HG02970 (cell line): ENCODE results near the gene SLC17A2.

ENCODE experiments used
- ATAC-seq: cut with Tn5 transposase; IDR thresholded peaks from one replicate; pipeline ENCODE4 v1.9.1; 2021; ENCODE audit warnings: mild to moderate bottlenecking, moderate library complexity, moderate number of reproducible peaks; ENCODE audit not compliant: unreplicated experiment, low FRiP score

The SLC17A2 gene

GRCh38 chr6:25889877-25890853 is 40.3 kb downstream of the SLC17A2 start:
- no peak for ATAC-seq

GRCh38 chr6:25888626-25889025 is 41.9 kb downstream of the SLC17A2 start:
- no peak for ATAC-seq

- ATAC-seq = no peak
Observed at GRCh38 chr6:25886066-25886465, 44.4 kb downstream of the SLC17A2 start.

- ATAC-seq = no peak
Observed at GRCh38 chr6:25883991-25884390, 46.5 kb downstream of the SLC17A2 start.

- no peak for ATAC-seq
Observed at GRCh38 chr6:25883536-25883935, 47.0 kb downstream of the SLC17A2 start.

GRCh38 chr6:25882051-25882496 is 48.4 kb downstream of the SLC17A2 start:
- no peak for ATAC-seq

GRCh38 chr6:25880601-25881000 is 49.9 kb downstream of the SLC17A2 start:
- no peak for ATAC-seq

- no peak for ATAC-seq
Observed at GRCh38 chr6:25878721-25879322, 51.7 kb downstream of the SLC17A2 start.

GRCh38 chr6:25875926-25876602 is 54.4 kb downstream of the SLC17A2 start:
- no peak for ATAC-seq

- no peak for ATAC-seq
Observed at GRCh38 chr6:25875563-25875905, 55.0 kb downstream of the SLC17A2 start.

- no peak for ATAC-seq
Observed at GRCh38 chr6:25874822-25875562, 55.5 kb downstream of the SLC17A2 start.

GRCh38 chr6:25874118-25874517 is 56.4 kb downstream of the SLC17A2 start, which contains the start of gene SLC17A3:
TSS of gene SLC17A3 (minus strand) at chr6:25874243. CDS start at chr6:25868387, 5,856 bp downstream.
- ATAC-seq = no peak

- ATAC-seq = no peak
Observed at GRCh38 chr6:25872814-25873213, 57.7 kb downstream of the SLC17A2 start.

- no peak for ATAC-seq
Observed at GRCh38 chr6:25869840-25870239, 60.7 kb downstream of the SLC17A2 start.

GRCh38 chr6:25868436-25869183 is 61.9 kb downstream of the SLC17A2 start:
- ATAC-seq = no peak

GRCh38 chr6:25866011-25866410 is 64.5 kb downstream of the SLC17A2 start:
- ATAC-seq = no peak

GRCh38 chr6:25863360-25863759 is 67.1 kb downstream of the SLC17A2 start:
- no peak for ATAC-seq
